ENCODE measurements around the gene SWSAP1.

Gene SWSAP1, protein sequence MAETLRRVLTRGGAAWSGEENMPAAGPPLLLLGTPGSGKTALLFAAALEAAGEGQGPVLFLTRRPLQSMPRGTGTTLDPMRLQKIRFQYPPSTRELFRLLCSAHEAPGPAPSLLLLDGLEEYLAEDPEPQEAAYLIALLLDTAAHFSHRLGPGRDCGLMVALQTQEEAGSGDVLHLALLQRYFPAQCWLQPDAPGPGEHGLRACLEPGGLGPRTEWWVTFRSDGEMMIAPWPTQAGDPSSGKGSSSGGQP

GRCh38 chr19:11374433-11375142 is at the start of gene SWSAP1:
Gene SWSAP1, plus strand, starts transcription at chr19:11374666. Its CDS starts 15 bp downstream, at chr19:11374681.
- Histone ChIP-seq H3K36me3 (ENCODE audit: control insufficient read depth, insufficient read depth, low read length) (no peaks in the 10 kb centered on the region; the same call in 1 of the 2 replicates), H3K27me3 (replicated peaks; ENCODE audit: control insufficient read depth, insufficient read depth, low read length) (no peaks in the 10 kb centered on the region), H3K4me3 (replicated peaks; ENCODE audit: low read depth, low read length) (peak within 1 kb of the TSS; percentile 72)
- peak; percentile 99 for DNase-seq (ENCODE audit: extremely low read depth, insufficient read length)
- no peak for TF ChIP-seq CTCF (IDR thresholded peaks at IDR 0.05; ENCODE audit: insufficient read depth, low read length, poor library complexity, severe bottlenecking)

GRCh38 chr19:11324748-11325389 is 49.6 kb upstream of the SWSAP1 start:
- DNase-seq (ENCODE audit: extremely low read depth, insufficient read length) = no peak
- Histone ChIP-seq H3K27me3 (replicated peaks; ENCODE audit: control insufficient read depth, insufficient read depth, low read length) (no peaks in the 10 kb centered on the region), H3K36me3 (ENCODE audit: control insufficient read depth, insufficient read depth, low read length) (no peaks in the 10 kb centered on the region; the same call in none of the 2 replicates), H3K4me3 (replicated peaks; ENCODE audit: low read depth, low read length) (no peak overlapping the region)
- TF ChIP-seq CTCF (IDR thresholded peaks at IDR 0.05; ENCODE audit: insufficient read depth, low read length, poor library complexity, severe bottlenecking) = no peak

DNA sequence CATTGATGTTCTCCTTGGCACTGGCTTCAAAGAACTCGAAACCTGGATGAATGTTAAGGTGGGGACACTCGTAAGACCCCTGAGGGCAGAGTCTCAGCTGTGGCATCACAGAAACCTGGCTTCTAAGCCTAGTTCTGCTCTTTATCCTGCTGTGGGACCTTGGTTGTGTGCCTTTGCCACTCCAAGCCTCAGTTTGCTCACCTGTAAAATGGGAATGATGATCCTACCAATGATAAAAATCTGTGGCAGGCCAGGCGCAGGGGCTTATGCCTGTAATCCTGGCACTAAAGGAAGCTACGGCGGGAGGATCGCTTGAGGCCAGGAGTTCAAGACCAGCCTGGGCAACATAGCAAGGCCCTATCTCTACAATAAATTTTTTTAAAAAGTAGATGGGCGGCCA is 48.9 kb upstream of the SWSAP1 start:
- TF ChIP-seq CTCF (IDR thresholded peaks at IDR 0.05; ENCODE audit: insufficient read depth, low read length, poor library complexity, severe bottlenecking) = no peak
- Histone ChIP-seq H3K36me3 (ENCODE audit: control insufficient read depth, insufficient read depth, low read length) (no peaks in the 10 kb centered on the region; the same call in none of the 2 replicates), H3K4me3 (replicated peaks; ENCODE audit: low read depth, low read length) (no peak overlapping the region), H3K27me3 (replicated peaks; ENCODE audit: control insufficient read depth, insufficient read depth, low read length) (no peaks in the 10 kb centered on the region)
- DNase-seq (ENCODE audit: extremely low read depth, insufficient read length) = no peak

DNA sequence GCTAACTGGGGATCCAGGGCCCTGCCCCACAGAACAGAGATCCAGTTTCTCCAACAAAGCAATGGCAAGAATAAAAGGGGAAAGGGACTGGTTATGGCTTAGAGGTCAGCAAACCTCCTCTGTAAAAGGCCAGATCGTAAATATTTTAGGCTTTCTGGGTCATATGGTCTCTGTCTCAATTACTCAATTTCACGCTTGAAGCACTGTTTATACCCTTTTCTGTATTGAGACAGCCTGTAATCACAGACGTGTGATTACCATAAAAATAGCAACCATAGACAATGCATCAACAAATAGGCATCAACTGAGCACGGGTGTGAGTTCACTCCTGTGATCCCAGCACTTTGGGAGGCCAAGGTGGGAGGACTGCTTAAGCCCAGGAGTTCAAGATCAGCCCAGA is 44.3 kb upstream of the SWSAP1 start:
- no peak for TF ChIP-seq CTCF (IDR thresholded peaks at IDR 0.05; ENCODE audit: insufficient read depth, low read length, poor library complexity, severe bottlenecking)
- H3K36me3 ChIP-seq (ENCODE audit: control insufficient read depth, insufficient read depth, low read length) = peaks cover 2% of the 10 kb centered on the region
- no peak overlapping the region for H3K4me3 ChIP-seq (replicated peaks; ENCODE audit: low read depth, low read length)
- DNase-seq (ENCODE audit: extremely low read depth, insufficient read length) = no peak
- no peaks in the 10 kb centered on the region for H3K27me3 ChIP-seq (replicated peaks; ENCODE audit: control insufficient read depth, insufficient read depth, low read length)

GRCh38 chr19:11331502-11331901 is 43.0 kb upstream of the SWSAP1 start:
- TF ChIP-seq CTCF (IDR thresholded peaks at IDR 0.05; ENCODE audit: insufficient read depth, low read length, poor library complexity, severe bottlenecking) = no peak

More at GRCh38 chr19:11331502-11331901, 43.0 kb upstream of the SWSAP1 start:
- Histone ChIP-seq H3K27me3 (replicated peaks; ENCODE audit: control insufficient read depth, insufficient read depth, low read length) (no peaks in the 10 kb centered on the region), H3K36me3 (ENCODE audit: control insufficient read depth, insufficient read depth, low read length) (peaks cover 7% of the 10 kb centered on the region), H3K4me3 (replicated peaks; ENCODE audit: low read depth, low read length) (no peak overlapping the region)
- DNase-seq (ENCODE audit: extremely low read depth, insufficient read length) = no peak
